Mucosa of descending colon (tissue), 3 donors: ENCODE data around the gene FGF19. TPM values are rescaled to one million over a fixed set of nuclear protein-coding genes. Genes with fewer than 3 reads are reported as not detected.

Source experiments
- ATAC-seq: fragments of 200-7000 bp; cut with Tn5 transposase; one replicate; pipeline ENCODE4 v1.9.1; 2020; ENCODE audit warnings: mild to moderate bottlenecking, moderate library complexity
- DNase-seq, 3 donors: peaks; one replicate each; pipeline ENCODE4 v3.0.0-alpha.2; 2020
- H3K36me3 ChIP-seq: fragments of 200-600 bp; one replicate; pipeline ENCODE4 v1.8.0; 2021; ENCODE audit warnings: low read depth, mild to moderate bottlenecking
- H3K4me1 ChIP-seq: fragments of 200-600 bp; one replicate; pipeline ENCODE4 v1.8.0; 2021; ENCODE audit warnings: low read depth, mild to moderate bottlenecking
- H3K4me3 ChIP-seq: fragments of 200-600 bp; one replicate; pipeline ENCODE4 v1.8.0; 2021; ENCODE audit warnings: mild to moderate bottlenecking
- H3K9me3 ChIP-seq: fragments of 200-600 bp; one replicate; pipeline ENCODE4 v1.8.0; 2021; ENCODE audit warnings: mild to moderate bottlenecking
- intact Hi-C, 2 donors: fragments of 100-400 bp; cut with DNase I in 1 of 2; cut with micrococcal nuclease in 1 of 2; formaldehyde crosslinking; loops; one replicate each; pipeline versions ENCODE4 v1.11.0 to v1.11.1; 2022; cut with DNase I, micrococcal nuclease
- total RNA-seq, 3 donors: library from RNA; stranded (reverse); fragmentation: NEBNext Ultra II Directional in 2 of 3; extraction: Animal tissue kit (Norgen Biotek cat#: 25700) in 2 of 3; gene quantifications; one replicate each; pipeline versions ENCODE4 v1.2.1 to v1.2.4, GENCODE V29; 2021 to 2023
- TF ChIP-seq, protein P1 (sequence below): fragments of 200-600 bp; IDR thresholded peaks from one replicate; pipeline ENCODE4 v1.8.0; 2022; ENCODE audit warnings: antibody characterized with exemption, mild to moderate bottlenecking
- donor health status: DM: no; HTN: no; CAD: no; lungs with moderate emphysema.
- donor health status: DM: no; HTN: no; CAD: no.
- donor health status: DM: no; HTN: yes; CAD: no.

FGF19 gene
- total RNA-seq, 3 donors from 2014 or later: not detected

DNA sequence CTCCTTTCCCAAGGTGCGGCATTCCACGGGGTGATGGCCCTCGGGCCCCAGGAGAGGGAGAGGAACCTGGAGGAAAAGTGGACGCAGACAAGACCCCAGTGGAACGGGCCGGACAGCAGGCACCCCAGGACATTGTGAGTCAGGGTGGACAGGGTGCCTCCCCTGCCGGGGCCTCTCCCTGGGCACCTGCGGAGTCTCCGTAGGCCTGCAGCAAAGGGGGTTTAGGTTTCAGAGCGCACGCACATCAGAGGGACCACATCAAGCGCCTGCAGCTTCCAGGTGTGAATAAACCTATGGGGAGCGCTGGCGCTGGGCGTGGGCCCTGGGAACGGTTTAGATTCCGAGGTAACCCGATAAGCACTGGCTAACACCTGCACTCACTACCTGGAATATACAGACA is 22.7 kb upstream of the FGF19 start:
- ATAC-seq (no peak), DNase-seq (no peak)
- TF ChIP-seq, protein P1, sequence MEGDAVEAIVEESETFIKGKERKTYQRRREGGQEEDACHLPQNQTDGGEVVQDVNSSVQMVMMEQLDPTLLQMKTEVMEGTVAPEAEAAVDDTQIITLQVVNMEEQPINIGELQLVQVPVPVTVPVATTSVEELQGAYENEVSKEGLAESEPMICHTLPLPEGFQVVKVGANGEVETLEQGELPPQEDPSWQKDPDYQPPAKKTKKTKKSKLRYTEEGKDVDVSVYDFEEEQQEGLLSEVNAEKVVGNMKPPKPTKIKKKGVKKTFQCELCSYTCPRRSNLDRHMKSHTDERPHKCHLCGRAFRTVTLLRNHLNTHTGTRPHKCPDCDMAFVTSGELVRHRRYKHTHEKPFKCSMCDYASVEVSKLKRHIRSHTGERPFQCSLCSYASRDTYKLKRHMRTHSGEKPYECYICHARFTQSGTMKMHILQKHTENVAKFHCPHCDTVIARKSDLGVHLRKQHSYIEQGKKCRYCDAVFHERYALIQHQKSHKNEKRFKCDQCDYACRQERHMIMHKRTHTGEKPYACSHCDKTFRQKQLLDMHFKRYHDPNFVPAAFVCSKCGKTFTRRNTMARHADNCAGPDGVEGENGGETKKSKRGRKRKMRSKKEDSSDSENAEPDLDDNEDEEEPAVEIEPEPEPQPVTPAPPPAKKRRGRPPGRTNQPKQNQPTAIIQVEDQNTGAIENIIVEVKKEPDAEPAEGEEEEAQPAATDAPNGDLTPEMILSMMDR: no peak
- H3K4me3 ChIP-seq: no peak overlapping the region
- H3K4me1 ChIP-seq: no peaks in the 10 kb centered on the region
- no peaks in the 10 kb centered on the region for H3K9me3 ChIP-seq
- no peaks in the 10 kb centered on the region for H3K36me3 ChIP-seq
- intact Hi-C loops: no loop called here

DNA sequence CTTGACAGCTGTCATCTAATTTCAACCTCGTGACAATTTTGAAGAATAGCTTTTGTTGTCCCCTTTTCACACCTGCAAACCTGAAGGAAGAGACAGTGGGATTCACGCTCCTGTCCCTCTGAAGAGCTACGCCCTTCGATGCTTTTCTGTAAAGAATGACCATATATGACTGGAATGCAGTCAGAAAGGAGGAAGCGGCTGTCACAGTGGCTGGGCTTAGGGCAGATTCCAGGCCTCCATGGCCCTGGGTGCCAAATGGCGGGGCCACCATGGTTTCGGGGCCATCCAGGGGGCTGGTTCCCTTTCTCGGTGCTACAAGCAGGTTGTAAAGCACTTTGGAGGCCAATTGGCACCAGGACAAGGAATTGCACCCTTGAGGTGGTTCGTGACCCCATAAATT is 22.2 kb upstream of the FGF19 start:
- TF ChIP-seq, protein P1: no peak
- Histone ChIP-seq H3K4me1 (no peaks in the 10 kb centered on the region), H3K36me3 (no peaks in the 10 kb centered on the region), H3K9me3 (no peaks in the 10 kb centered on the region), H3K4me3 (no peak overlapping the region)
- intact Hi-C loops: no loop called here
- ATAC-seq (no peak), DNase-seq (no peak)

DNA sequence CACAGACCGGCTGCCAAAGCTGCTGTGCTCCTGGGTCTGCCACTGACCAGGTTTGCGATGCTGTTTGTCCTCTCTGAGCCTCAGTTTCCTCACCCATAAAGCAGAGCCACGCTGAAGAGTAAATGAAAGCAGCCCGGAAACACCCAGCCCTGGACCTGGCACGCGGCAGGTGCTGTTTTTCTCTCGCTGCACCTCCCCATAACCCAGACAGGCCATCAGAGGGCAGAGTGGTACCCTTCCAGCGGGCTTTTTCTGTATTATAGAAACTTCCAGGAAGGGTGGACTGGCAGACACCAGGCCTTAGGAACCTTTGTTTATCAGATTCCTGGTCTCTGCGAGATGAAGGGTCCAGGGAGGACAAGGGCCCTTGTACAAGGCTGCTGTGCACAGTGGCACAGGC is 17.9 kb upstream of the FGF19 start:
- Histone ChIP-seq H3K4me1 (no peaks in the 10 kb centered on the region), H3K9me3 (no peaks in the 10 kb centered on the region), H3K4me3 (no peak overlapping the region), H3K36me3 (no peaks in the 10 kb centered on the region)
- peak; percentile 73 for ATAC-seq
- intact Hi-C loops: no loop called here
- TF ChIP-seq, protein P1: no peak
- peak in 1 of 3 donors; percentile 45 for DNase-seq

DNA sequence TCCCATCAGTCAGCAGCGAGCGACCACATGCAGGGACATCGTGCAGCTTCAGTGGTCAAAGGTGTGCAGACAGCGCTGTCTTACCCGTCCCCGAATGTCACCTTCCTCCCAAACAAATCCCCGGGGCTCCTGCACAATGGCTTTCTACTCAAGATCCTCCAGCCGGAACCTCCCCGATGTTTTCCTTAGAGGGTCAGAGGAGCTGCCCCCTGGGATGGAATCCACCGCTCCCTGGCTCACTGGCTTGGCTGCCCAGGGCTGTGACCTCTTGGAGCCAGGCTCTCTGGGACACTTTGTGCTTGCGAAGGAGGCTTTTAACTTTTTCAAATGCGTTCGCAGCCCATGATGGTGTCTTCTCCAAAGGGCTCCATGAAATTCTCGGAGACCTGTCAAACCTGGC is 17.3 kb upstream of the FGF19 start:
- Histone ChIP-seq H3K4me3 (no peak overlapping the region), H3K36me3 (no peaks in the 10 kb centered on the region), H3K9me3 (no peaks in the 10 kb centered on the region), H3K4me1 (no peaks in the 10 kb centered on the region)
- ATAC-seq (no peak), DNase-seq (no peak)
- TF ChIP-seq, protein P1: no peak
- intact Hi-C loops: no loop called here

DNA sequence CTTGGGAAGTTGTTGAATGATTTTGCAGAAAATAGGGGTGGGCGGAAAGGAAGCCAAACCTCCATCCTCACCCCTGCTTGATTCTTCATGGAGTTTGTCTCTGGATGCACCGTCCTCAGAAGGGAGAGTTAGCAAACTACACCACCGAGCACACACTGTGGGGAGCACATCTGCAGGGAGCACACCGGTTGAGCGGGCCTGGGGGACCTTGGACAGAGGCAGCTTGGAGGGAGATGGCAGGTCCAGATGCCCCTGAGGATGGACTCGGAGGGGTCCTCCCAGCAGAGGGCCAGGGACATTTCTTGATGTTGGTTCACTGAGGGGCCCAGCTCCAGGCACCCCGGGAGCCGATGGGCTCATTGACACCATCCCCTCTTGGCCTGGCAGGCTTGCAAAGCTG is 15.1 kb upstream of the FGF19 start:
- H3K4me3 ChIP-seq: no peak overlapping the region
- intact Hi-C loops: no loop called here
- ATAC-seq: no peak
- TF ChIP-seq, protein P1: no peak
- no peak for DNase-seq
- no peaks in the 10 kb centered on the region for H3K4me1 ChIP-seq
- no peaks in the 10 kb centered on the region for H3K9me3 ChIP-seq
- no peaks in the 10 kb centered on the region for H3K36me3 ChIP-seq

DNA sequence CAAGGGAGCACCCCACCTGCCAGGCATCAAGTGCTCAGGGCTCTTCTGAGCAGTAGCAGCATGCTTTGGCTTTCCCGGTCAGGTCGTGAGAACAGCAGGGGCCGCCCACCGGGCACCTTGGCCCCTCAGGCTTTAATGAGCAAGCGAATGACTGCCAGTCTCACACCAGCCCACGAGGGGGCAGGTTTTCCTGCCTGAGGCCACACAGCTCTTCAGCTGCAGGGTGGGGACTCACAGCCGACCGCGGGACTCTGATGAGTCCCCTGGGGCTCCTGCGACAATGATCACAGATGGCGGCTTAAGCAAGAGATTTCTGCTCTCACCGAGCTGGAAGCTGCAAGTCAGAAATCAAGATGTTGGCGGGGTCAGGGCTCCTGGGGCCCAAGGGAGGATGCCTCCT is 14.3 kb upstream of the FGF19 start:
- Histone ChIP-seq H3K4me1 (no peaks in the 10 kb centered on the region), H3K36me3 (no peaks in the 10 kb centered on the region), H3K4me3 (no peak overlapping the region), H3K9me3 (no peaks in the 10 kb centered on the region)
- peak in 1 of 3 donors; percentile 29 for DNase-seq
- intact Hi-C loops: no loop called here
- TF ChIP-seq, protein P1: no peak
- peak; percentile 26 for ATAC-seq
